Heart right ventricle (tissue), 16 donors: Measurements from ENCODE around the gene TMEM115. TPM values are rescaled to one million over a fixed set of nuclear protein-coding genes. Genes with fewer than 3 reads are reported as not detected.
A peak's percentile ranks its signal among the peaks of the same experiment; 100 is the strongest.

Source experiments
- ATAC-seq, 8 donors: fragments of 200-7000 bp; cut with Tn5 transposase; one replicate each; pipeline ENCODE4 v1.9.1; 2020; ENCODE audit warnings: mild to moderate bottlenecking in 8 of 8, moderate library complexity in 8 of 8, moderate number of reproducible peaks in 1 of 8
- DNase-seq, 2 donors: peaks; one replicate each; pipeline ENCODE4 v3.0.0-alpha.2; 2020
- H3K27ac ChIP-seq, 10 donors: fragments of 200-600 bp; sonication (generic) in 2 of 10; one replicate each; pipeline versions ENCODE4 v1.5.0 to v1.8.0; 2020 to 2022; ENCODE audit warnings: mild to moderate bottlenecking in 3 of 10
- H3K27me3 ChIP-seq, 7 donors: fragments of 200-600 bp; one replicate each; pipeline ENCODE4 v1.8.0; 2021 to 2022; ENCODE audit warnings: mild to moderate bottlenecking in 2 of 7
- H3K36me3 ChIP-seq, 9 donors: fragments of 200-600 bp; sonication (generic) in 1 of 9; one replicate each; pipeline versions ENCODE4 v1.5.0 to v1.8.0; 2020 to 2022; ENCODE audit warnings: mild to moderate bottlenecking in 2 of 9
- H3K4me1 ChIP-seq, 9 donors: fragments of 200-600 bp; sonication (generic) in 1 of 9; one replicate each; pipeline versions ENCODE4 v1.5.0 to v1.8.0; 2020 to 2022; ENCODE audit warnings: mild to moderate bottlenecking in 4 of 9
- H3K4me3 ChIP-seq, 10 donors: fragments of 200-600 bp; sonication (generic) in 2 of 10; one replicate each; pipeline versions ENCODE4 v1.5.0 to v1.8.0; 2020 to 2022; ENCODE audit warnings: mild to moderate bottlenecking in 7 of 10, moderate library complexity in 2 of 10
- H3K9me3 ChIP-seq, 11 donors: fragments of 200-600 bp in 10 of 11; sonication (generic) in 2 of 11; one replicate each; pipeline versions ENCODE4 v1.5.0 to v1.8.0; 2013 to 2022; ENCODE audit warnings: mild to moderate bottlenecking in 2 of 11, control low read depth in 1 of 11, moderate library complexity in 1 of 11
- CTCF ChIP-seq, 9 donors: fragments of 200-600 bp; sonication (generic) in 2 of 9; IDR thresholded peaks; one replicate each; pipeline versions ENCODE4 v1.5.0 to v1.8.0; 2021 to 2022; ENCODE audit warnings: antibody characterized with exemption in 9 of 9, mild to moderate bottlenecking in 5 of 9, moderate library complexity in 1 of 9
- WGBS, 2 donors: extraction: QIAGEN DNeasy Blood & Tissue Kit; methylation state at CpG; one replicate each; pipeline ENCODE4 v1.1.7; 2013; ENCODE audit warnings: inconsistent platforms in 1 of 2; 5-methylcytosine and 5-hydroxymethylcytosine counted together
- intact Hi-C, 10 donors: fragments of 100-400 bp; cut with DNase I; formaldehyde crosslinking; loops; one replicate each; pipeline versions ENCODE4 v1.11.1 to v1.14.2; 2022
- polyA plus RNA-seq, 2 donors: library from polyadenylated mRNA; stranded (reverse); fragments of 200-250 nt; gene quantifications; one replicate each; pipeline ENCODE4 v1.2.3, GENCODE V29; 2013
- total RNA-seq, 10 donors: library from RNA; stranded (reverse); fragmentation: NEBNext Ultra II Directional in 3 of 10; extraction: Animal tissue kit (Norgen Biotek cat#: 25700) in 3 of 10; gene quantifications; one replicate each; pipeline versions ENCODE4 v1.2.1 to v1.2.4, GENCODE V29; 2021 to 2023
- donor health status: Arrhythmogenic right ventricular cardiomyopathy.
- donor health status: ischemic (EF 13 %, LVEDD 7.1; RV severe dilation, severe dysfunction).
- donor health status: healthy with polysubstance abuse.
- donor health status: DM: no; HTN: yes; CAD: no.
- donor health status: DM: no; HTN: no; CAD: no.
- donor health status: ischemic (EF 25% LVEDD 6.9; RV normal size, moderate dysfunction).
- donor health status: ischemic (EF 25% LVEDD 5.7; RV mildly dilated, moderate dysfunction).
- donor health status: healthy.
- donor health status: DM: yes; HTN: yes; CAD: no.
- donor health status: Ischemic cardiomyopathy.
- donor health status: ischemic (EF 35%, LVEDD 5.7; RV mildly dilated, moderate dysfunction).
- donor health status: nonischemic (EF 11% LVEDD 7.7; RV severe dilation, severe dysfunction).
- donor health status: DM: yes; HTN: yes; CAD: no.
- donor health status: PGD.
- donor health status: ischemic (EF 29% LVEDD 5.4; RV normal size, mild dysfunction).
- donor health status: nonischemic (EF 23%, LVEDD 6.1; RV moderate dilation, normal function).

The TMEM115 gene
- total and polyA plus RNA-seq, 12 donors, result 18.1 to 47.6 (median 24.2) TPM

- no peak overlapping the region for H3K27ac ChIP-seq
- H3K27me3 ChIP-seq, result no peaks in the 10 kb centered on the region
- H3K4me1 ChIP-seq, result no peaks in the 10 kb centered on the region
- H3K9me3 ChIP-seq, result no peaks in the 10 kb centered on the region
- H3K36me3 ChIP-seq, result no peaks in the 10 kb centered on the region
- H3K4me3 ChIP-seq, result no peak overlapping the region
- DNase-seq (no peak), ATAC-seq (no peak)
- 57 to 61% methylated on average over 12 of the region's 12 CpGs for WGBS, 2 donors
- intact Hi-C loops, result loop anchor here in 3 of 10 donors (5.0 to 10.0 kb wide), 3 partner anchors 161 to 171 kb away; no protein-coding TSS in a partner anchor
- no peak for TF ChIP-seq CTCF (IDR thresholded peaks at IDR 0.05)
These were observed 14.1 kb upstream of the TMEM115 start for GRCh38 chr3:50373146-50374051.

- no peak overlapping the region for H3K27ac ChIP-seq
- intact Hi-C loops, result loop anchor here in 3 of 10 donors (5.0 to 10.0 kb wide), 3 partner anchors 162 to 172 kb away; no protein-coding TSS in a partner anchor
- no peaks in the 10 kb centered on the region for H3K4me1 ChIP-seq
- no peak for ATAC-seq
- no peaks in the 10 kb centered on the region for H3K9me3 ChIP-seq
- no peak overlapping the region for H3K4me3 ChIP-seq
- DNase-seq, result no peak
- no peaks in the 10 kb centered on the region for H3K27me3 ChIP-seq
- WGBS, 2 donors, result 68 to 70% methylated on average over 8 of the region's 8 CpGs
- no peaks in the 10 kb centered on the region for H3K36me3 ChIP-seq
- no peak for TF ChIP-seq CTCF (IDR thresholded peaks at IDR 0.05)
These were observed 13.0 kb upstream of the TMEM115 start for GRCh38 chr3:50372349-50372748.

GRCh38 chr3:50371133-50371685 is 11.9 kb upstream of the TMEM115 start:
- no peak for TF ChIP-seq CTCF (IDR thresholded peaks at IDR 0.05)
- Histone ChIP-seq H3K9me3 (no peaks in the 10 kb centered on the region), H3K36me3 (no peaks in the 10 kb centered on the region), H3K27ac (no peak overlapping the region), H3K4me1 (no peaks in the 10 kb centered on the region), H3K27me3 (no peaks in the 10 kb centered on the region), H3K4me3 (no peak overlapping the region)
- intact Hi-C loops, result loop anchor here in 3 of 10 donors (5.0 to 10.0 kb wide), 3 partner anchors 164 to 174 kb away; no protein-coding TSS in a partner anchor
- ATAC-seq (no peak), DNase-seq (no peak)
- WGBS, 2 donors, result 81 to 89% methylated on average over 3 of the region's 3 CpGs

GRCh38 chr3:50370594-50370993 is 11.3 kb upstream of the TMEM115 start:
- Histone ChIP-seq H3K27me3 (peaks cover 0 to 3% (median 0%) of the 10 kb centered on the region in 7 donors), H3K36me3 (no peaks in the 10 kb centered on the region), H3K4me3 (no peak overlapping the region), H3K9me3 (no peaks in the 10 kb centered on the region), H3K27ac (no peak overlapping the region), H3K4me1 (peaks cover 0 to 4% (median 0%) of the 10 kb centered on the region in 9 donors)
- WGBS, 2 donors, result 52 to 53% methylated on average over 14 of the region's 14 CpGs
- intact Hi-C loops, result loop anchor here in 3 of 10 donors (5.0 to 10.0 kb wide), 3 partner anchors 164 to 174 kb away; no protein-coding TSS in a partner anchor
- DNase-seq, result no peak
- peak in 2 of 9 donors; percentile 23 to 30 for TF ChIP-seq CTCF (IDR thresholded peaks at IDR 0.05)
- peak in 1 of 8 donors; percentile 13 for ATAC-seq
